Activated naive CD4-positive, alpha-beta T cell treated with anti-CD3 and anti-CD28 coated beads, Interleukin-2, amount 50 U/mL, for 72 hours (primary cell): Measurements from ENCODE around the gene CYB561D1. TPM values are rescaled to one million over a fixed set of nuclear protein-coding genes. Genes with fewer than 3 reads are reported as not detected.

Experiments
- ATAC-seq, 2 donors: fragments of 150-1000 bp; cut with Tn5 transposase; 2 replicates each; pipeline ENCODE4 v1.10.0; 2021; ENCODE audit warnings: mild to moderate bottlenecking in 2 of 2, moderate library complexity in 2 of 2
- DNase-seq, 2 donors: peaks; one replicate each; pipeline ENCODE4 v3.0.0; 2021 to 2022; ENCODE audit warnings: low spot score in 2 of 2
- H3K27ac Mint-ChIP-seq, 2 donors: one replicate each; pipeline ENCODE4 v1.8.0; 2022; ENCODE audit warnings: mild to moderate bottlenecking in 2 of 2, mixed read lengths in 2 of 2
- H3K36me3 Mint-ChIP-seq, 2 donors: one replicate each; pipeline ENCODE4 v1.8.0; 2022; ENCODE audit warnings: mixed read lengths in 2 of 2
- H3K9me3 Mint-ChIP-seq, 2 donors: one replicate each; pipeline ENCODE4 v1.8.0; 2022; ENCODE audit warnings: mixed read lengths in 2 of 2
- total RNA-seq, 2 donors: library from RNA; stranded (reverse); gene quantifications; one replicate each; pipeline ENCODE4 v1.2.3, GENCODE V29; 2022

The CYB561D1 gene
- total RNA-seq, 2 donors from 2014 or later: 11.3 to 14.9 TPM

- H3K9me3 Mint-ChIP-seq: no peaks in the 10 kb centered on the region
- ATAC-seq (no peak), DNase-seq (peak in 1 of 2 donors; percentile 35)
- H3K36me3 Mint-ChIP-seq: no peaks in the 10 kb centered on the region
- H3K27ac Mint-ChIP-seq: no peak overlapping the region
Observed at GRCh38 chr1:109476825-109477224, 17.1 kb upstream of the CYB561D1 start.

GRCh38 chr1:109477821-109478220 lies 16.1 kb upstream of the CYB561D1 start:
- ATAC-seq (no peak), DNase-seq (no peak)
- H3K27ac Mint-ChIP-seq: no peak overlapping the region
- no peaks in the 10 kb centered on the region for H3K36me3 Mint-ChIP-seq
- no peaks in the 10 kb centered on the region for H3K9me3 Mint-ChIP-seq

- no peaks in the 10 kb centered on the region for H3K9me3 Mint-ChIP-seq
Observed at GRCh38 chr1:109478806-109479205, 15.1 kb upstream of the CYB561D1 start.

GRCh38 chr1:109479311-109479710 lies 14.6 kb upstream of the CYB561D1 start:
- no peaks in the 10 kb centered on the region for H3K9me3 Mint-ChIP-seq
- no peak for ATAC-seq
- peak in 1 of 2 donors; percentile 26 for DNase-seq
- H3K36me3 Mint-ChIP-seq: peaks cover 0 to 3% of the 10 kb centered on the region in 2 donors
- no peak overlapping the region for H3K27ac Mint-ChIP-seq

More at GRCh38 chr1:109478806-109479205, 15.1 kb upstream of the CYB561D1 start:
- Mint-ChIP-seq H3K36me3 (no peaks in the 10 kb centered on the region), H3K27ac (no peak overlapping the region)
- ATAC-seq (no peak), DNase-seq (peak in 1 of 2 donors; percentile 44)

- peaks cover 0 to 9% of the 10 kb centered on the region in 2 donors for H3K36me3 Mint-ChIP-seq
- peak in 1 of 2 donors; percentile 51 for DNase-seq
Observed at GRCh38 chr1:109479901-109480300, 14.0 kb upstream of the CYB561D1 start.

GRCh38 chr1:109481646-109482045 lies 12.2 kb upstream of the CYB561D1 start:
- no peaks in the 10 kb centered on the region for H3K9me3 Mint-ChIP-seq
- peaks cover 0 to 9% of the 10 kb centered on the region in 2 donors for H3K36me3 Mint-ChIP-seq
- H3K27ac Mint-ChIP-seq: no peak overlapping the region
- DNase-seq (peak in 1 of 2 donors; percentile 46), ATAC-seq (no peak)

More at GRCh38 chr1:109479901-109480300, 14.0 kb upstream of the CYB561D1 start:
- no peaks in the 10 kb centered on the region for H3K9me3 Mint-ChIP-seq
- ATAC-seq: no peak
- H3K27ac Mint-ChIP-seq: no peak overlapping the region

GRCh38 chr1:109482242-109482641 lies 11.7 kb upstream of the CYB561D1 start:
- DNase-seq: no peak
- no peaks in the 10 kb centered on the region for H3K9me3 Mint-ChIP-seq
- H3K27ac Mint-ChIP-seq: peak overlapping the region in 1 of 2 donors; percentile 94
- peaks cover 0 to 9% of the 10 kb centered on the region in 2 donors for H3K36me3 Mint-ChIP-seq
- ATAC-seq: no peak

- Mint-ChIP-seq H3K9me3 (no peaks in the 10 kb centered on the region), H3K36me3 (peaks cover 0 to 9% of the 10 kb centered on the region in 2 donors), H3K27ac (peak overlapping the region; percentile 91 to 94)
- peak; percentile 29 to 65 for DNase-seq
- peak; percentile 56 to 71 for ATAC-seq
Observed at GRCh38 chr1:109482791-109483671, 10.9 kb upstream of the CYB561D1 start.

GRCh38 chr1:109483672-109484518 lies 10.0 kb upstream of the CYB561D1 start, which contains the start of gene ATXN7L2:
Gene ATXN7L2 (plus strand): TSS chr1:109483905. CDS start chr1:109483954, 49 bp downstream.
- peak; percentile 64 to 83 for ATAC-seq
- peak; percentile 87 to 88 for DNase-seq

GRCh38 chr1:109484519-109484975 lies 9.3 kb upstream of the CYB561D1 start:
- Mint-ChIP-seq H3K9me3 (no peaks in the 10 kb centered on the region), H3K36me3 (peaks cover 0 to 9% of the 10 kb centered on the region in 2 donors), H3K27ac (peak overlapping the region; percentile 94)
- DNase-seq (no peak), ATAC-seq (no peak)

More at GRCh38 chr1:109483672-109484518, 10.0 kb upstream of the CYB561D1 start, which contains the start of gene ATXN7L2:
- Mint-ChIP-seq H3K27ac (peak within 1 kb of the TSS; percentile 94), H3K9me3 (no peaks in the 10 kb centered on the region), H3K36me3 (peaks cover 0 to 9% of the 10 kb centered on the region in 2 donors)

- Mint-ChIP-seq H3K36me3 (peaks cover 0 to 9% of the 10 kb centered on the region in 2 donors), H3K9me3 (no peaks in the 10 kb centered on the region), H3K27ac (peak overlapping the region; percentile 94)
- no peak for ATAC-seq
- DNase-seq: no peak
Observed at GRCh38 chr1:109485001-109485400, 8.9 kb upstream of the CYB561D1 start.

- H3K9me3 Mint-ChIP-seq: no peaks in the 10 kb centered on the region
- H3K27ac Mint-ChIP-seq: no peak overlapping the region
- ATAC-seq: no peak
- H3K36me3 Mint-ChIP-seq: peaks cover 0 to 9% of the 10 kb centered on the region in 2 donors
- no peak for DNase-seq
Observed at GRCh38 chr1:109487261-109487660, 6.6 kb upstream of the CYB561D1 start.

- Mint-ChIP-seq H3K9me3 (no peaks in the 10 kb centered on the region), H3K27ac (no peak overlapping the region), H3K36me3 (peaks cover 0 to 9% of the 10 kb centered on the region in 2 donors)
- DNase-seq: no peak
- ATAC-seq: no peak
Observed at GRCh38 chr1:109488201-109488600, 5.7 kb upstream of the CYB561D1 start.

DNA sequence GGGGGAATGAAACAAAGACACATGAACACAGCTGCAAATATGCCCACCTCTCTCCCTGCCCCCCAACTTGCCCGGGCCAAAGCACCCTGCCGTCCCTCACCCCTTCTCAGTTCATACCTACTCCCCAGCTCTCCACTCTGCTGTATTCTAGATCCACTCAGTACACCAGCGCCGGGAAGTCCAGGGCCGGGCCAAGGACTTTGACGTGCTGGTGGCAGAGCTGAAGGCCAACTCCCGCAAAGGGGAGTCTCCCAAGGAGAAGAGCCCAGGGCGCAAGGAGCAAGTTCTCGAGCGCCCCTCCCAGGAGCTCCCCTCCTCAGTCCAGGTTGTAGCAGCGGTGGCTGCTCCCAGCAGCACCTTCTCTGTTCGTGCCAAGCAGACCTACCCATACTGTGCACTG lies 5.2 kb upstream of the CYB561D1 start:
- ATAC-seq: no peak
- H3K36me3 Mint-ChIP-seq: peaks cover 0 to 9% of the 10 kb centered on the region in 2 donors
- no peaks in the 10 kb centered on the region for H3K9me3 Mint-ChIP-seq

DNA sequence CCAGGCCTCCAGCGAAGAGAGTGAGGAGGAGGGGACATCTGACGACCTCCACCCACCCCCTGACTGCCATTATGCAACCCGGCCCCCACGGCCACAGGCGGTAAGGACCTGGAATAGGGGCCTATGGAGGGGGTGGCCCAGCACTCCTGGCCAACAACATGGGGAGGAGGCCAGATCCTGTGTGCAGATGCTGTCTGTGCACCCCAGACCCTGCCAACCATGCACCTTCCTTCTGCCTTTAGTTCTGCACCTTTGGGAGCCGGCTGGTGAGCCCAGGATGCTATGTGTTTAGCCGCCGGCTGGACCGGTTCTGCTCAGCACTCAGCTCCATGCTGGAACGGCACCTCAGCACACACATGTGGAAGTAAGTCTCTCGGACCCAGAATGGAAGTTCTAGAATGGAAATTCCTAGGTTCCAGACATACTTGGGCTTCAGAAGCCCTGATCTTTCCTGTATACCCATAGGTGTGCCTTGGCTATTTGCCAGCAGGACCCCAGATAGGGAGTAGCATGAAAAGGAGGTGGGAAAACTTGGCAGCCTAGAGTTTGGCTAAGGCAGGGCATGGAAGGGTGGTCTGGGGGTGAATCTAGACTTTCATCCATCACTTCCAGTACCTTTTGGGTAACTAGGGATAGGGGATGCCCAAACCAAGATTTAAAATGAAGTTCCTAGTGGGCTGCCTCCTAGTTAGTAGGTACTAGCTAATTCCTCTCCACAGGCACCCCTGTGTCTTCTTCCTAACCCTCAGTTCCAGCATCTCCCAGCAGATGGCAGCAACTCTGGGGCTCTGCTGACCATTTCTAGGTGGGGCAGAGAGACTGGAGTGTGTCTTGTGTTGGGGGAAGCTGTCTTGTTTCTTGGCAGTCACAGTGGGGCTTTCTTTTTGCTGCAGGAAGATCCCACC lies 3.6 kb upstream of the CYB561D1 start:
- Mint-ChIP-seq H3K27ac (no peak overlapping the region), H3K36me3 (peaks cover 0 to 6% of the 10 kb centered on the region in 2 donors), H3K9me3 (no peaks in the 10 kb centered on the region)
- peak in 1 of 2 donors; percentile 78 for DNase-seq
- no peak for ATAC-seq

More for the DNA sequence above, 5.2 kb upstream of the CYB561D1 start:
- peak overlapping the region in 1 of 2 donors; percentile 50 for H3K27ac Mint-ChIP-seq
- no peak for DNase-seq

DNA sequence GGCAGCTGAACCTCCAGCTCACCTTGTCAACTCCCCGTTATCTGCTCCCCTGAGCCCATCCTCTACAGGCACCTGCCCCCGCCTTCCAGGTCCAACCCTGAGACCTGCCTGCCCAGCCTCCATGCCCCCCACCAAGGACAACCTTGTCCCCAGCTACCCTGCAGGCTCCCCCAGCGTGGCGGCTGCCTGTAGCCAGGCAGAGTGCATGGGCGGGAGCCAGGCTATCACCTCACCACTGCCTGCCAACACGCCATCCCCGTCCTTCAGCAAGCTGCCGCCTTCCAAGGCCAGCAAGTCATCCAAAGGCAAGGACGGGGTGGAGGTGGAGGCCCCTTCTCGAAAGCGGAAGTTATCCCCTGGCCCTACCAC lies 3.0 kb upstream of the CYB561D1 start:
- Mint-ChIP-seq H3K27ac (no peak overlapping the region), H3K36me3 (peaks cover 0 to 10% of the 10 kb centered on the region in 2 donors)
- ATAC-seq: no peak

More for the DNA sequence above, 3.0 kb upstream of the CYB561D1 start:
- H3K9me3 Mint-ChIP-seq: no peaks in the 10 kb centered on the region
- no peak for DNase-seq
